Liver (tissue), 9 donors: Measurements from ENCODE around the gene DSCAM. TPM values are rescaled to one million over a fixed set of nuclear protein-coding genes. Genes with fewer than 3 reads are reported as not detected.

ENCODE experiments used
- DNase-seq: peaks from one replicate; pipeline ENCODE4 v3.0.0-alpha.2; 2017; ENCODE audit warnings: low spot score
- H3K27ac ChIP-seq, 2 donors: one replicate each; pipeline ENCODE4 v1.7.0; 2013; ENCODE audit warnings: inconsistent platforms in 2 of 2, low read length in 2 of 2, control low read depth in 1 of 2, low read depth in 1 of 2, mild to moderate bottlenecking in 1 of 2
- H3K27me3 ChIP-seq, 4 donors: one replicate each; pipeline versions ENCODE4 v1.6.1 to v1.7.0; 2013; ENCODE audit warnings: low read length in 3 of 4, inconsistent platforms in 1 of 4, mild to moderate bottlenecking in 1 of 4, moderate library complexity in 1 of 4; ENCODE audit not compliant: control insufficient read depth in 4 of 4, insufficient read depth in 4 of 4
- H3K36me3 ChIP-seq, 4 donors: one replicate each; pipeline versions ENCODE4 v1.6.1 to v1.7.0; 2013; ENCODE audit warnings: low read length in 3 of 4, mild to moderate bottlenecking in 3 of 4, low read depth in 1 of 4, moderate library complexity in 1 of 4; ENCODE audit not compliant: control insufficient read depth in 4 of 4, insufficient read depth in 3 of 4
- H3K4me1 ChIP-seq, 4 donors: one replicate each; pipeline versions ENCODE4 v1.6.1 to v1.7.0; 2013; ENCODE audit warnings: low read length in 3 of 4, mild to moderate bottlenecking in 3 of 4, moderate library complexity in 1 of 4; ENCODE audit not compliant: control insufficient read depth in 4 of 4, insufficient read depth in 4 of 4
- H3K4me3 ChIP-seq, 3 donors: one replicate each; pipeline versions ENCODE4 v1.6.1 to v1.7.0; 2013; ENCODE audit warnings: low read length in 3 of 3, control low read depth in 1 of 3, low read depth in 1 of 3, mild to moderate bottlenecking in 1 of 3
- H3K9ac ChIP-seq, 2 donors: one replicate each; pipeline ENCODE4 v1.7.0; 2013; ENCODE audit warnings: low read length in 2 of 2, mild to moderate bottlenecking in 2 of 2, moderate library complexity in 2 of 2, control low read depth in 1 of 2, low read depth in 1 of 2
- H3K9me3 ChIP-seq, 4 donors: one replicate each; pipeline versions ENCODE4 v1.6.1 to v1.7.0; 2013; ENCODE audit warnings: low read length in 3 of 4; ENCODE audit not compliant: control insufficient read depth in 4 of 4
- CTCF ChIP-seq: fragments of 150-350 bp; IDR thresholded peaks from 2 replicates; pipeline ENCODE4 v1.5.1; 2017; ENCODE audit warnings: improper control_type of control experiment, low read depth, low read length; ENCODE audit not compliant: missing input control
- EGR1 ChIP-seq, 2 donors: IDR thresholded peaks; 2 replicates each; pipeline ENCODE4 v1.6.1; 2016 to 2018; ENCODE audit warnings: antibody characterized with exemption in 2 of 2, low read depth in 2 of 2
- FOXA1 ChIP-seq: IDR thresholded peaks from 2 replicates; pipeline ENCODE4 v1.6.1; 2016; ENCODE audit warnings: antibody characterized with exemption
- HNF4A ChIP-seq, 2 donors: conservative IDR thresholded peaks; 2 replicates each; pipeline ENCODE4 v1.6.1; 2016; ENCODE audit warnings: antibody characterized with exemption in 2 of 2, mild to moderate bottlenecking in 2 of 2
- RAD21 ChIP-seq, 2 donors: IDR thresholded peaks; 2 replicates each; pipeline ENCODE4 v1.6.1; 2016; ENCODE audit warnings: antibody characterized with exemption in 2 of 2, mild to moderate bottlenecking in 2 of 2
- REST ChIP-seq: IDR thresholded peaks from 2 replicates; pipeline ENCODE4 v1.6.1; 2016; ENCODE audit warnings: antibody characterized with exemption, mild to moderate bottlenecking
- ZBTB33 ChIP-seq: IDR thresholded peaks from 2 replicates; pipeline ENCODE4 v1.6.1; 2016; ENCODE audit warnings: antibody characterized with exemption
- WGBS: extraction: QIAGEN DNeasy Blood & Tissue Kit; methylation state at CpG from one replicate; pipeline ENCODE4 v1.1.7; 2013; 5-methylcytosine and 5-hydroxymethylcytosine counted together
- polyA plus RNA-seq, 2 donors: library from polyadenylated mRNA; stranded (reverse) in 1 of 2; unstranded in 1 of 2; fragments of 200-250 nt in 1 of 2; fragments of >200 nt in 1 of 2; fragmentation: Nextera tagmentation in 1 of 2; extraction: Ambion mirVana in 1 of 2; gene quantifications; one replicate each; pipeline versions ENCODE4 v1.2.1 to v1.2.3, GENCODE V29; 2013 to 2015
- total RNA-seq, 2 donors: library from RNA; depleted of rRNA; stranded (reverse); fragments of >200 nt; gene quantifications; one replicate each; pipeline ENCODE4 v1.2.3, GENCODE V29; 2014
- donor health status: healthy.
- donor health status: healthy.
- donor health status: healthy.
- donor health status: healthy.
- donor health status: healthy.

The DSCAM gene
- total and polyA plus RNA-seq, 4 donors = 0.02 to 0.23 (median 0.10) TPM

GRCh38 chr21:40534886-40535285 is 312.1 kb downstream of the DSCAM start (continued):
- TF ChIP-seq EGR1 (IDR thresholded peaks at IDR 0.05; ENCODE audit: low read depth in 2 of 2) (no peak), REST (no peak), ZBTB33 (no peak)

GRCh38 chr21:40531431-40532110 is 315.4 kb downstream of the DSCAM start:
- no peaks in the 10 kb centered on the region for H3K36me3 ChIP-seq
- no peaks in the 10 kb centered on the region for H3K27me3 ChIP-seq
- 40% methylated on average over 4 of the region's 4 CpGs for WGBS

GRCh38 chr21:40531016-40531415 is 315.9 kb downstream of the DSCAM start:
- no peak for DNase-seq
- Histone ChIP-seq H3K36me3 (no peaks in the 10 kb centered on the region), H3K27me3 (no peaks in the 10 kb centered on the region), H3K4me3 (no peak overlapping the region), H3K27ac (no peak overlapping the region), H3K9me3 (peaks cover 0 to 3% (median 0%) of the 10 kb centered on the region in 4 donors), H3K4me1 (no peaks in the 10 kb centered on the region), H3K9ac (no peak overlapping the region)
- TF ChIP-seq FOXA1 (no peak), EGR1 (IDR thresholded peaks at IDR 0.05; ENCODE audit: low read depth in 2 of 2) (no peak), CTCF (no peak)
- 77% methylated on average over 10 of the region's 10 CpGs for WGBS

More at GRCh38 chr21:40531431-40532110, 315.4 kb downstream of the DSCAM start:
- no peak for DNase-seq
- Histone ChIP-seq H3K9ac (no peak overlapping the region), H3K27ac (no peak overlapping the region), H3K9me3 (peaks cover 0 to 3% (median 0%) of the 10 kb centered on the region in 4 donors), H3K4me3 (no peak overlapping the region), H3K4me1 (no peaks in the 10 kb centered on the region)
- TF ChIP-seq FOXA1 (no peak), ZBTB33 (no peak), RAD21 (IDR thresholded peaks at IDR 0.05) (no peak), HNF4A (conservative IDR thresholded peaks at IDR 0.05) (no peak)
